H1 (cell line): Measurements from ENCODE around the gene ARHGAP27.
"Not testable (repeated sequence)": the region's sequence is repeated elsewhere in the genome, so short reads cannot be mapped to it uniquely, and the experiment has no call there.

ENCODE experiments used
- CHD7 ChIP-seq: fragments of 300-600 bp; sonication (generic); IDR thresholded peaks from 2 replicates; pipeline ENCODE4 v1.7.1; 2012; ENCODE audit warnings: low read length, moderate library complexity, mild to moderate bottlenecking, inconsistent platforms; ENCODE audit not compliant: insufficient replicate concordance
- CTCF ChIP-seq, 3 experiments: IDR thresholded peaks; 1 replicate in 2 of 3; 2 replicates in 1 of 3; pipeline versions ENCODE4 v1.5.1 to v1.6.1; 2011; ENCODE audit warnings: low read length in 3 of 3, mild to moderate bottlenecking in 3 of 3, inconsistent platforms in 2 of 3, low read depth in 1 of 3, moderate library complexity in 1 of 3; ENCODE audit not compliant: insufficient read depth in 1 of 3; ENCODE audit errors: control extremely low read depth in 1 of 3
- EZH2 ChIP-seq: fragments of 200-600 bp; sonication (generic); IDR thresholded peaks from 2 replicates; pipeline ENCODE4 v1.7.1; 2012; ENCODE audit warnings: low read depth, mild to moderate bottlenecking, moderate library complexity, low read length, inconsistent platforms; ENCODE audit not compliant: severe bottlenecking
- FOSL1 ChIP-seq: IDR thresholded peaks from 2 replicates; pipeline ENCODE4 v1.6.1; 2011; ENCODE audit warnings: mild to moderate bottlenecking, low read depth, low read length, moderate library complexity; ENCODE audit not compliant: insufficient read depth
- GTF2F1 ChIP-seq: IDR thresholded peaks from 2 replicates; pipeline ENCODE4 v1.6.1; 2012; ENCODE audit warnings: low read depth, low read length, improper control_type of control experiment, borderline replicate concordance
- MAX ChIP-seq: IDR thresholded peaks from 2 replicates; pipeline ENCODE4 v1.6.1; 2012; ENCODE audit warnings: inconsistent platforms
- POLR2A ChIP-seq, 2 experiments: IDR thresholded peaks; 1 replicate in 1 of 2; 2 replicates in 1 of 2; pipeline ENCODE4 v1.6.1; 2011; ENCODE audit warnings: low read depth in 2 of 2, low read length in 2 of 2, mild to moderate bottlenecking in 2 of 2; ENCODE audit errors: control extremely low read depth in 1 of 2
- POLR2AphosphoS5 ChIP-seq: IDR thresholded peaks from 2 replicates; pipeline ENCODE4 v1.6.1; 2011; ENCODE audit warnings: low read depth, low read length
- SRF ChIP-seq: IDR thresholded peaks from 2 replicates; pipeline ENCODE4 v1.6.1; 2011; ENCODE audit warnings: mild to moderate bottlenecking, low read depth, low read length, moderate library complexity

- not testable (repeated sequence) for TF ChIP-seq CTCF (IDR thresholded peaks at IDR 0.05; ENCODE audit: control extremely low read depth in 1 of 3, insufficient read depth in 1 of 3, low read depth in 1 of 3, low read length in 3 of 3); SRF; FOSL1; POLR2A (IDR thresholded peaks at IDR 0.05; ENCODE audit: control extremely low read depth in 1 of 2, low read depth in 2 of 2, low read length in 2 of 2); GTF2F1; MAX; EZH2; POLR2AphosphoS5; CHD7
Observed at GRCh38 chr17:45451660-45452059, 19.0 kb upstream of the ARHGAP27 start.
